ENCODE measurements around the gene RAB36. TPM values are rescaled to one million over a fixed set of nuclear protein-coding genes. Genes with fewer than 3 reads are reported as not detected.

Gene RAB36
- polyA plus RNA-seq, 3 donors, result 0.37 to 0.78 (median 0.49) TPM

DNA sequence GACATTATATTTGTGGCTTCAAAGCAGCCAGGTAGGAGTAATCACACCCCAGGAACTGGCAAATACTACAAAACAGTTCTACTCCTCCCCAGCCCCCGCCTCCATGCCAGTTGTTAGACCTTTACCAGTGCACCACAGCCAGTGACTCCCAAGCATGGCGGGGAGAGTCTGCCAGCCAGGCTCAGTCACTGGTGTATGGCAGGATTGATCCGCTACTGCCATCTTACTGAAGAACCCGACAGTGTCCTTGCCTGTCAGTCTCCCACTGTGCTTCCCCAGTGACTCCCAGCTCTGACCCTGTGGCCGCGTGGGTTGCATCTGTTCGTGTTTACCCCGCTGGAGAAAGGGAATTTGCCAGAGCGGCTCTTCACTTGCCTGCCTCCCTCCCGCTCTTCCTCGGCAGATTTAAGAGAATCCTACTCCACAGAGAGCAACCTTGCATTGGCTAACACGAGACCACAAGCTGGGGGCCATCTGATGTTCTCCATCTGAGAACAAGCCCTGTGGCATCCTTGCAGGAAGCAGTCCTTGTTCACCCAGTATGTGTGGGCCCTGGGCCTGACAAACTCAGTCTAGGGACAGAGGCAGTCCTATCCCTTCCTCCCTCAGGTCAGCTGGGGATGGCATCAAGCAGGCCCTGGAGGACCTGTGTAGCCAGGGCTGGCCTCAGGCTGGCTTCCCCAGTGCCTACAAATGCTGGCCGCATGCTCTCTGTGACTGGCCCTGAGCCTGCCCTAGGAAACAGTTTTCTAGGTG, 41.9 kb upstream of the RAB36 start:
- Histone ChIP-seq H3K4me1 (ENCODE audit: control insufficient read depth in 1 of 2, insufficient read depth in 2 of 2, low read length in 2 of 2) (no peaks in the 10 kb centered on the region), H3K27ac (ENCODE audit: low read depth in 1 of 2, low read length in 2 of 2) (no peak overlapping the region), H3K9me3 (replicated peaks in 1 of 2; ENCODE audit: control insufficient read depth in 1 of 2, insufficient read depth in 1 of 2, low read length in 2 of 2) (no peaks in the 10 kb centered on the region), H3K9ac (ENCODE audit: insufficient read depth, low read length, poor library complexity, severe bottlenecking) (no peak overlapping the region), H3K79me2 (ENCODE audit: insufficient read depth, low read length) (no peaks in the 10 kb centered on the region), H3K36me3 (replicated peaks in 1 of 2; ENCODE audit: control insufficient read depth in 1 of 2, insufficient read depth in 2 of 2, low read length in 2 of 2) (no peaks in the 10 kb centered on the region), H2AFZ (ENCODE audit: insufficient read depth, low read depth, low read length, poor library complexity, severe bottlenecking) (no peak overlapping the region), H3K4me3 (replicated peaks in 1 of 3; ENCODE audit: low read depth in 2 of 3, low read length in 3 of 3) (no peak overlapping the region), H4K20me1 (ENCODE audit: insufficient read depth, low read length) (no peaks in the 10 kb centered on the region), H3K4me2 (replicated peaks; ENCODE audit: extremely low read depth, low read length, poor library complexity, severe bottlenecking) (no peak overlapping the region), H3K27me3 (ENCODE audit: control insufficient read depth in 2 of 2, insufficient read depth in 2 of 2, low read length in 2 of 2) (no peaks in the 10 kb centered on the region)
- no peak overlapping the region for H3K27ac Mint-ChIP-seq
- 95% methylated on average over 12 of the region's 13 CpGs for WGBS (ENCODE audit: insufficient coverage)
- intact Hi-C loops (cut with micrococcal nuclease), result no loop called here
- no peaks in the 10 kb centered on the region for H3K36me3 Mint-ChIP-seq
- peaks cover 0 to 2% (median 0%) of the 10 kb centered on the region in 3 donors for H3K27me3 Mint-ChIP-seq (ENCODE audit: low read depth in 3 of 3)
- H3K9me3 Mint-ChIP-seq, result no peaks in the 10 kb centered on the region
- DNase-seq, result no peak
- TF ChIP-seq, protein P1, sequence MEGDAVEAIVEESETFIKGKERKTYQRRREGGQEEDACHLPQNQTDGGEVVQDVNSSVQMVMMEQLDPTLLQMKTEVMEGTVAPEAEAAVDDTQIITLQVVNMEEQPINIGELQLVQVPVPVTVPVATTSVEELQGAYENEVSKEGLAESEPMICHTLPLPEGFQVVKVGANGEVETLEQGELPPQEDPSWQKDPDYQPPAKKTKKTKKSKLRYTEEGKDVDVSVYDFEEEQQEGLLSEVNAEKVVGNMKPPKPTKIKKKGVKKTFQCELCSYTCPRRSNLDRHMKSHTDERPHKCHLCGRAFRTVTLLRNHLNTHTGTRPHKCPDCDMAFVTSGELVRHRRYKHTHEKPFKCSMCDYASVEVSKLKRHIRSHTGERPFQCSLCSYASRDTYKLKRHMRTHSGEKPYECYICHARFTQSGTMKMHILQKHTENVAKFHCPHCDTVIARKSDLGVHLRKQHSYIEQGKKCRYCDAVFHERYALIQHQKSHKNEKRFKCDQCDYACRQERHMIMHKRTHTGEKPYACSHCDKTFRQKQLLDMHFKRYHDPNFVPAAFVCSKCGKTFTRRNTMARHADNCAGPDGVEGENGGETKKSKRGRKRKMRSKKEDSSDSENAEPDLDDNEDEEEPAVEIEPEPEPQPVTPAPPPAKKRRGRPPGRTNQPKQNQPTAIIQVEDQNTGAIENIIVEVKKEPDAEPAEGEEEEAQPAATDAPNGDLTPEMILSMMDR (IDR thresholded peaks at IDR 0.05), result no peak
- H3K4me1 Mint-ChIP-seq, result no peaks in the 10 kb centered on the region
- no peak overlapping the region for H3K4me3 Mint-ChIP-seq

- H4K20me1 ChIP-seq (ENCODE audit: insufficient read depth, low read length), result no peaks in the 10 kb centered on the region
- peak overlapping the region in 1 of 7 donors; percentile 15 for H3K27ac Mint-ChIP-seq
- 95% methylated on average over 10 of the region's 12 CpGs for WGBS (ENCODE audit: insufficient coverage)
Measured at GRCh38 chr22:23104187-23104971, 40.9 kb upstream of the RAB36 start.

More at GRCh38 chr22:23104187-23104971, 40.9 kb upstream of the RAB36 start:
- no peak overlapping the region for H2AFZ ChIP-seq (ENCODE audit: insufficient read depth, low read depth, low read length, poor library complexity, severe bottlenecking)
- Mint-ChIP-seq H3K4me1 (no peaks in the 10 kb centered on the region), H3K27me3 (ENCODE audit: low read depth in 3 of 3) (peaks cover 0 to 2% (median 0%) of the 10 kb centered on the region in 3 donors), H3K9me3 (no peaks in the 10 kb centered on the region), H3K36me3 (no peaks in the 10 kb centered on the region), H3K4me3 (no peak overlapping the region)
- peak overlapping the region; percentile 8 for H3K9ac ChIP-seq (ENCODE audit: insufficient read depth, low read length, poor library complexity, severe bottlenecking)
- no peak for DNase-seq
- H3K4me3 ChIP-seq (replicated peaks in 1 of 3; ENCODE audit: low read depth in 2 of 3, low read length in 3 of 3), result no peak overlapping the region
- no peaks in the 10 kb centered on the region for H3K9me3 ChIP-seq (replicated peaks in 1 of 2; ENCODE audit: control insufficient read depth in 1 of 2, insufficient read depth in 1 of 2, low read length in 2 of 2)
- H3K27ac ChIP-seq (ENCODE audit: low read depth in 1 of 2, low read length in 2 of 2), result no peak overlapping the region
- TF ChIP-seq, protein P1 (IDR thresholded peaks at IDR 0.05), result no peak
- H3K79me2 ChIP-seq (ENCODE audit: insufficient read depth, low read length), result no peaks in the 10 kb centered on the region
- H3K36me3 ChIP-seq (replicated peaks in 1 of 2; ENCODE audit: control insufficient read depth in 1 of 2, insufficient read depth in 2 of 2, low read length in 2 of 2), result no peaks in the 10 kb centered on the region
- H3K4me1 ChIP-seq (ENCODE audit: control insufficient read depth in 1 of 2, insufficient read depth in 2 of 2, low read length in 2 of 2), result no peaks in the 10 kb centered on the region
- H3K4me2 ChIP-seq (replicated peaks; ENCODE audit: extremely low read depth, low read length, poor library complexity, severe bottlenecking), result no peak overlapping the region
- intact Hi-C loops (cut with micrococcal nuclease), result no loop called here
- no peaks in the 10 kb centered on the region for H3K27me3 ChIP-seq (ENCODE audit: control insufficient read depth in 2 of 2, insufficient read depth in 2 of 2, low read length in 2 of 2)
